Karpas-422 (cell line): ENCODE data around the gene TNFRSF14. TPM values are rescaled to one million over a fixed set of nuclear protein-coding genes. Genes with fewer than 3 reads are reported as not detected.

Experiments used
- DNase-seq: peaks from one replicate; pipeline ENCODE4 v3.0.0-alpha.2; 2015
- H2AFZ ChIP-seq: fragments of 200-600 bp; sonication (generic); 2 replicates; pipeline ENCODE4 v1.6.1; 2014; ENCODE audit warnings: antibody characterized with exemption, low read length, mixed read lengths
- H3K27ac ChIP-seq: fragments of 200-600 bp; sonication (generic); 2 replicates; pipeline ENCODE4 v1.5.1; 2014; ENCODE audit warnings: mild to moderate bottlenecking, low read length, moderate library complexity
- H3K27me3 ChIP-seq: fragments of 200-600 bp; sonication (generic); 2 replicates; pipeline ENCODE4 v1.6.1; 2014; ENCODE audit warnings: low read length, mixed read lengths
- H3K36me3 ChIP-seq: fragments of 200-600 bp; sonication (generic); 2 replicates; pipeline ENCODE4 v1.6.1; 2014; ENCODE audit warnings: low read length, mixed read lengths; ENCODE audit not compliant: insufficient read depth
- H3K4me1 ChIP-seq: fragments of 200-600 bp; sonication (generic); 2 replicates; pipeline ENCODE4 v1.6.1; 2014; ENCODE audit warnings: mild to moderate bottlenecking, low read length, mixed read lengths
- H3K4me2 ChIP-seq: fragments of 200-600 bp; sonication (generic); 2 replicates; pipeline ENCODE4 v1.6.1; 2014; ENCODE audit warnings: low read length, low read depth, mild to moderate bottlenecking; ENCODE audit not compliant: poor library complexity, severe bottlenecking
- H3K4me3 ChIP-seq: fragments of 200-600 bp; sonication (generic); 2 replicates; pipeline ENCODE4 v1.5.1; 2014; ENCODE audit warnings: mild to moderate bottlenecking, antibody characterized with exemption, low read length, mixed read lengths
- H3K79me2 ChIP-seq: fragments of 200-600 bp; sonication (generic); 2 replicates; pipeline ENCODE4 v1.6.1; 2014; ENCODE audit warnings: mild to moderate bottlenecking, low read length, mixed read lengths
- H3K9ac ChIP-seq: fragments of 200-600 bp; sonication (generic); 2 replicates; pipeline ENCODE4 v1.6.0; 2014; ENCODE audit warnings: low read length
- H3K9me2 ChIP-seq: fragments of 200-600 bp; sonication (generic), shearing (Covaris generic); replicated peaks from 2 replicates; pipeline ENCODE4 v1.6.0; 2014; ENCODE audit warnings: mild to moderate bottlenecking, low read length, moderate library complexity; ENCODE audit not compliant: insufficient read depth
- H3K9me3 ChIP-seq: fragments of 300-700, 200-600 bp; sonication (generic); 2 replicates; pipeline ENCODE4 v1.6.1; 2014; ENCODE audit warnings: low read length, mixed read lengths
- H4K20me1 ChIP-seq: fragments of 200-600 bp; sonication (generic); 2 replicates; pipeline ENCODE4 v1.6.1; 2014; ENCODE audit warnings: mild to moderate bottlenecking, antibody characterized with exemption, low read length, low read depth; ENCODE audit not compliant: insufficient read depth
- total RNA-seq: library from RNA; depleted of rRNA; stranded (reverse); fragments of >200 nt; shearing (Covaris generic); gene quantifications from 2 replicates; pipeline ENCODE4 v1.2.3, GENCODE V29; 2014; ENCODE audit warnings: low replicate concordance

The TNFRSF14 gene
- total RNA-seq, 1 experiment from 2014 or later: 10.3 TPM

- Histone ChIP-seq H3K27me3 (no peaks in the 10 kb centered on the region), H3K9me2 (no peaks in the 10 kb centered on the region), H3K4me1 (no peaks in the 10 kb centered on the region), H3K9me3 (no peaks in the 10 kb centered on the region), H2AFZ (no peak overlapping the region), H4K20me1 (no peaks in the 10 kb centered on the region), H3K27ac (no peak overlapping the region), H3K79me2 (no peaks in the 10 kb centered on the region), H3K36me3 (peaks cover 5% of the 10 kb centered on the region; the same call in 1 of the 2 replicates), H3K4me3 (no peak overlapping the region), H3K9ac (no peak overlapping the region), H3K4me2 (no peak overlapping the region)
- DNase-seq: no peak
Observed at GRCh38 chr1:2513939-2514652, 42.1 kb upstream of the TNFRSF14 start.

GRCh38 chr1:2514863-2515762 is 41.1 kb upstream of the TNFRSF14 start:
- no peak overlapping the region for H3K27ac ChIP-seq
- H3K79me2 ChIP-seq: no peaks in the 10 kb centered on the region
- H3K4me3 ChIP-seq: no peak overlapping the region
- H3K4me1 ChIP-seq: no peaks in the 10 kb centered on the region
- H3K36me3 ChIP-seq: peaks cover 5% of the 10 kb centered on the region; the same call in 1 of the 2 replicates
- no peak overlapping the region for H2AFZ ChIP-seq
- H3K9me3 ChIP-seq: no peaks in the 10 kb centered on the region
- H3K9me2 ChIP-seq: no peaks in the 10 kb centered on the region
- H3K9ac ChIP-seq: no peak overlapping the region
- H3K27me3 ChIP-seq: no peaks in the 10 kb centered on the region
- no peak overlapping the region for H3K4me2 ChIP-seq
- no peaks in the 10 kb centered on the region for H4K20me1 ChIP-seq
- DNase-seq: no peak

- Histone ChIP-seq H2AFZ (no peak overlapping the region), H3K4me1 (no peaks in the 10 kb centered on the region), H4K20me1 (no peaks in the 10 kb centered on the region), H3K27ac (no peak overlapping the region), H3K27me3 (no peaks in the 10 kb centered on the region), H3K36me3 (peaks cover 7% of the 10 kb centered on the region; the same call in 1 of the 2 replicates), H3K4me3 (no peak overlapping the region), H3K9me2 (no peaks in the 10 kb centered on the region), H3K9ac (no peak overlapping the region), H3K9me3 (no peaks in the 10 kb centered on the region), H3K79me2 (no peaks in the 10 kb centered on the region), H3K4me2 (no peak overlapping the region)
- DNase-seq: no peak
Observed at GRCh38 chr1:2515763-2516080, 40.4 kb upstream of the TNFRSF14 start.

- Histone ChIP-seq H3K9me3 (no peaks in the 10 kb centered on the region), H3K9ac (no peak overlapping the region), H3K4me2 (no peak overlapping the region), H3K4me1 (no peaks in the 10 kb centered on the region), H3K27me3 (no peaks in the 10 kb centered on the region), H3K4me3 (no peak overlapping the region), H3K79me2 (no peaks in the 10 kb centered on the region), H3K27ac (no peak overlapping the region), H3K9me2 (no peaks in the 10 kb centered on the region), H4K20me1 (no peaks in the 10 kb centered on the region), H3K36me3 (peaks cover 7% of the 10 kb centered on the region; the same call in 1 of the 2 replicates), H2AFZ (no peak overlapping the region)
- DNase-seq: no peak
Observed at GRCh38 chr1:2516124-2516523, 40.0 kb upstream of the TNFRSF14 start.

GRCh38 chr1:2516946-2517345 is 39.2 kb upstream of the TNFRSF14 start:
- H3K4me1 ChIP-seq: no peaks in the 10 kb centered on the region
- H3K27ac ChIP-seq: no peak overlapping the region
- H3K9ac ChIP-seq: no peak overlapping the region
- H4K20me1 ChIP-seq: peaks cover 6% of the 10 kb centered on the region; the same call in 1 of the 2 replicates
- no peaks in the 10 kb centered on the region for H3K27me3 ChIP-seq
- H3K4me2 ChIP-seq: no peak overlapping the region
- DNase-seq: no peak
- H3K4me3 ChIP-seq: no peak overlapping the region
- no peaks in the 10 kb centered on the region for H3K9me2 ChIP-seq
- no peak overlapping the region for H2AFZ ChIP-seq
- peaks cover 5% of the 10 kb centered on the region for H3K79me2 ChIP-seq
- no peaks in the 10 kb centered on the region for H3K9me3 ChIP-seq
- peaks cover 7% of the 10 kb centered on the region; the same call in 1 of the 2 replicates for H3K36me3 ChIP-seq

GRCh38 chr1:2517966-2518365 is 38.2 kb upstream of the TNFRSF14 start:
- H4K20me1 ChIP-seq: peaks cover 12% of the 10 kb centered on the region
- no peaks in the 10 kb centered on the region for H3K27me3 ChIP-seq
- H3K79me2 ChIP-seq: peaks cover 15% of the 10 kb centered on the region

GRCh38 chr1:2518528-2518927 is 37.6 kb upstream of the TNFRSF14 start:
- no peak for DNase-seq
- Histone ChIP-seq H3K9me3 (no peaks in the 10 kb centered on the region), H3K79me2 (peaks cover 21% of the 10 kb centered on the region), H3K4me3 (no peak overlapping the region), H3K4me1 (no peaks in the 10 kb centered on the region), H4K20me1 (peaks cover 18% of the 10 kb centered on the region), H3K27ac (no peak overlapping the region), H3K9ac (no peak overlapping the region), H2AFZ (no peak overlapping the region), H3K27me3 (no peaks in the 10 kb centered on the region), H3K9me2 (no peaks in the 10 kb centered on the region), H3K36me3 (peaks cover 7% of the 10 kb centered on the region; the same call in 1 of the 2 replicates), H3K4me2 (no peak overlapping the region)

More at GRCh38 chr1:2517966-2518365, 38.2 kb upstream of the TNFRSF14 start:
- Histone ChIP-seq H3K4me1 (no peaks in the 10 kb centered on the region), H3K9me3 (no peaks in the 10 kb centered on the region), H3K36me3 (peaks cover 7% of the 10 kb centered on the region; the same call in 1 of the 2 replicates), H3K27ac (no peak overlapping the region), H3K4me3 (no peak overlapping the region), H3K4me2 (no peak overlapping the region), H2AFZ (no peak overlapping the region), H3K9me2 (no peaks in the 10 kb centered on the region), H3K9ac (no peak overlapping the region)
- no peak for DNase-seq

GRCh38 chr1:2519029-2519685 is 37.0 kb upstream of the TNFRSF14 start:
- H3K4me3 ChIP-seq: no peak overlapping the region
- peaks cover 2% of the 10 kb centered on the region for H3K4me1 ChIP-seq
- no peak for DNase-seq
- no peak overlapping the region for H2AFZ ChIP-seq
- H3K27me3 ChIP-seq: no peaks in the 10 kb centered on the region
- H3K9ac ChIP-seq: no peak overlapping the region
- H3K9me2 ChIP-seq: no peaks in the 10 kb centered on the region
- H3K79me2 ChIP-seq: peaks cover 27% of the 10 kb centered on the region
- H3K36me3 ChIP-seq: peaks cover 7% of the 10 kb centered on the region; the same call in 1 of the 2 replicates
- H4K20me1 ChIP-seq: peaks cover 23% of the 10 kb centered on the region
- H3K9me3 ChIP-seq: no peaks in the 10 kb centered on the region
- no peak overlapping the region for H3K4me2 ChIP-seq
- H3K27ac ChIP-seq: no peak overlapping the region
